Activated CD8-positive, alpha-beta T cell treated with anti-CD3 and anti-CD28 coated beads for 36 hours (primary cell): ENCODE measurements around the gene CAVIN1. TPM values are rescaled to one million over a fixed set of nuclear protein-coding genes. Genes with fewer than 3 reads are reported as not detected.

Experiments used
- ATAC-seq: fragments of 200-7000 bp; cut with Tn5 transposase; one replicate; pipeline ENCODE4 v1.10.0; 2021; ENCODE audit warnings: mild to moderate bottlenecking, moderate library complexity
- CTCF ChIA-PET: fragments of 350-600 bp; sonication (Branson Sonifier 250); formaldehyde crosslinking; loops from one replicate; lab custom pipeline; 2021; ENCODE audit warnings: antibody characterized with exemption; lab: Charles Lee
- POLR2A ChIA-PET: fragments of 350-600 bp; sonication (Branson Sonifier 250); formaldehyde crosslinking; loops from one replicate; lab custom pipeline; 2021; ENCODE audit warnings: antibody characterized with exemption; lab: Charles Lee
- DNase-seq: peaks from one replicate; pipeline ENCODE4 v3.0.0-alpha.2; 2020
- H3K27ac Mint-ChIP-seq: one replicate; pipeline ENCODE4 v1.8.0; 2021; ENCODE audit warnings: mild to moderate bottlenecking, mixed read lengths
- H3K27me3 Mint-ChIP-seq: one replicate; pipeline ENCODE4 v1.8.0; 2021; ENCODE audit warnings: mixed read lengths
- H3K36me3 Mint-ChIP-seq: one replicate; pipeline ENCODE4 v1.8.0; 2021; ENCODE audit warnings: low read depth, mixed read lengths
- H3K4me1 Mint-ChIP-seq: one replicate; pipeline ENCODE4 v1.8.0; 2021; ENCODE audit warnings: low read depth, mixed read lengths
- H3K4me3 Mint-ChIP-seq: one replicate; pipeline ENCODE4 v1.8.0; 2021; ENCODE audit warnings: mild to moderate bottlenecking, moderate library complexity, mixed read lengths
- H3K9me3 Mint-ChIP-seq: one replicate; pipeline ENCODE4 v1.8.0; 2021; ENCODE audit warnings: mixed read lengths
- CTCF ChIP-seq: fragments of 200-600 bp; IDR thresholded peaks from one replicate; pipeline ENCODE4 v1.8.0; 2022; ENCODE audit warnings: antibody characterized with exemption, mild to moderate bottlenecking
- intact Hi-C: fragments of 100-400 bp; cut with micrococcal nuclease; formaldehyde crosslinking; loops from one replicate; pipeline ENCODE4 v1.10.0; 2022
- total RNA-seq, 2 experiments: library from RNA; stranded (reverse); gene quantifications; one replicate each; pipeline ENCODE4 v1.2.3, GENCODE V29; 2021

Gene CAVIN1
- total RNA-seq, 2 experiments from 2014 or later, result 1.8 to 2.0 TPM

- peak overlapping the region; percentile 50 for H3K4me3 Mint-ChIP-seq
- ATAC-seq (peak; percentile 84), DNase-seq (peak; percentile 77)
- TF ChIP-seq CTCF, result no peak
- no peaks in the 10 kb centered on the region for H3K36me3 Mint-ChIP-seq
- intact Hi-C loops, result no loop called here
- ChIA-PET CTCF (interaction anchor here (0.9 to 32.2 kb wide), 6 partner anchors 9 to 113 kb away, joined by 3 to 968 read pairs (median 15); no protein-coding TSS in a partner anchor), POLR2A (interaction anchor here (0.9 kb wide), 2 partner anchors 50 to 103 kb away, joined by 3 to 5 read pairs; no protein-coding TSS in a partner anchor)
- H3K27me3 Mint-ChIP-seq, result no peaks in the 10 kb centered on the region
- peaks cover 18% of the 10 kb centered on the region for H3K4me1 Mint-ChIP-seq
- no peaks in the 10 kb centered on the region for H3K9me3 Mint-ChIP-seq
- peak overlapping the region; percentile 74 for H3K27ac Mint-ChIP-seq
These were observed 8.2 kb downstream of the CAVIN1 start for GRCh38 chr17:42414704-42415409.

- ChIA-PET POLR2A (no interaction called here), CTCF (interaction anchor here (1.7 to 32.2 kb wide), 5 partner anchors 7 to 114 kb away, joined by 8 to 968 read pairs (median 15); no protein-coding TSS in a partner anchor)
- H3K27me3 Mint-ChIP-seq, result no peaks in the 10 kb centered on the region
- ATAC-seq (no peak), DNase-seq (no peak)
- intact Hi-C loops, result no loop called here
- peaks cover 13% of the 10 kb centered on the region for H3K4me1 Mint-ChIP-seq
- no peaks in the 10 kb centered on the region for H3K9me3 Mint-ChIP-seq
- no peak overlapping the region for H3K4me3 Mint-ChIP-seq
- no peaks in the 10 kb centered on the region for H3K36me3 Mint-ChIP-seq
- TF ChIP-seq CTCF, result no peak
- H3K27ac Mint-ChIP-seq, result no peak overlapping the region
These were observed 9.5 kb downstream of the CAVIN1 start for GRCh38 chr17:42413464-42414040.

- ChIA-PET POLR2A (interaction anchor here (1.0 kb wide), 1 partner anchor 14 kb away, joined by 3 read pairs; no protein-coding TSS in a partner anchor), CTCF (interaction anchor here (3.3 to 32.2 kb wide), 3 partner anchors 90 to 115 kb away, joined by 15 to 968 read pairs (median 15); no protein-coding TSS in a partner anchor)
- H3K27me3 Mint-ChIP-seq, result no peaks in the 10 kb centered on the region
- no peak overlapping the region for H3K27ac Mint-ChIP-seq
- TF ChIP-seq CTCF, result no peak
- ATAC-seq, result no peak
- DNase-seq, result no peak
- H3K9me3 Mint-ChIP-seq, result no peaks in the 10 kb centered on the region
- no peaks in the 10 kb centered on the region for H3K36me3 Mint-ChIP-seq
- intact Hi-C loops, result no loop called here
- H3K4me3 Mint-ChIP-seq, result no peak overlapping the region
- peaks cover 17% of the 10 kb centered on the region for H3K4me1 Mint-ChIP-seq
These were observed 11.0 kb downstream of the CAVIN1 start for GRCh38 chr17:42411905-42412679.

GRCh38 chr17:42411361-42411760 lies 11.7 kb downstream of the CAVIN1 start:
- H3K36me3 Mint-ChIP-seq, result no peaks in the 10 kb centered on the region
- DNase-seq (no peak), ATAC-seq (no peak)
- ChIA-PET POLR2A (interaction anchor here (1.8 kb wide), 1 partner anchor 100 kb away, joined by 5 read pairs; no protein-coding TSS in a partner anchor), CTCF (interaction anchor here (1.3 to 32.2 kb wide), 4 partner anchors 89 to 230 kb away, joined by 3 to 968 read pairs (median 5); no protein-coding TSS in a partner anchor)
- no peak overlapping the region for H3K4me3 Mint-ChIP-seq
- H3K27ac Mint-ChIP-seq, result no peak overlapping the region
- TF ChIP-seq CTCF, result no peak
- intact Hi-C loops, result no loop called here
- H3K9me3 Mint-ChIP-seq, result no peaks in the 10 kb centered on the region
- H3K27me3 Mint-ChIP-seq, result no peaks in the 10 kb centered on the region
- H3K4me1 Mint-ChIP-seq, result peaks cover 20% of the 10 kb centered on the region
